Occipital lobe (tissue), 3 donors: ENCODE data around the gene GRID2. TPM values are rescaled to one million over a fixed set of nuclear protein-coding genes. Genes with fewer than 3 reads are reported as not detected.
A peak's percentile ranks its signal among the peaks of the same experiment; 100 is the strongest.

Experiments
- DNase-seq: peaks from one replicate; lab custom pipeline; 2025; lab: John Stamatoyannopoulos, UW
- small RNA-seq: library from RNA; depleted of rRNA; stranded (forward); fragments of <200 nt; gene quantifications from one replicate; pipeline ENCODE3, GENCODE V24; 2014
- total RNA-seq: library from RNA; depleted of rRNA; stranded (reverse); fragments of >200 nt; gene quantifications from one replicate; pipeline ENCODE4 v1.2.3, GENCODE V29; 2014

The GRID2 gene
- total RNA-seq, 1 donor from 2014 or later: 21.8 TPM

DNA sequence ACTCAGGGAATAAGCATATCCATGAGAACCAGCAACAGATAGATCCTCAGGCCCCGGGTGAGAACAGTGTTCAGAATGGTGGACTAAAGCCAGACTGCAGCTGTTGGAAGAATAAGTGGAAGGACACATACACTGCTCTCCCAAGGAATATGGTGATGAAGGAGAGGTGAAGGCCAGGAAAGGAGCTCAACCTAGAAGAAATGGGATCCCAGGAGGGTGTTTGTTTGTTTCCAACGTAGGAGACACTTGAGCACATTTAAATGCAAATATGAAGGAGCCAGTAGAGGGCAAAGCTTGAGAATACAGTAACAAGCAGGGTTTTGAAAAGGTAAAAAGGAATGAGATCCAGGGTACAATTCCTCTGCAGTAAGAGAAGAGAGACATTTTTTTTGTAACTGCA, 1482.4 kb downstream of the GRID2 start:
- no peak for DNase-seq

DNA sequence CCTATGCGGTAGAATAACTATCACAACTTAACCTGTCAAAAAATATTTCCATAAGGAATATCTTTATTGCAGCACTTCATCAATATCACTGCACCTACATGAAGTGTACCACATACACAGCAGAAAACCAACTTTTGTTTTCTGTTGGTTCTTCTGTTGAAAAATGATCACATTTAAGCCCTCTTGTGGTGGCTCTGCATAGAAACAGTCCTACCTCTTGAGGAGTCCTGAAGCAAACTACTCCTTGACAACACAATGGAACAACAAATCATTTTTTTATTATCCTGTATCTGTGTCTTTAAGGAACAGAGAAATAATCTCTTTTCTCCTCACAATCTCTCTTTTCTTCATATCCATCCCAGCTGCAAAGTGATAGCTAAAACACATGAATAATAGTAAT, 1484.9 kb downstream of the GRID2 start:
- no peak for DNase-seq

DNA sequence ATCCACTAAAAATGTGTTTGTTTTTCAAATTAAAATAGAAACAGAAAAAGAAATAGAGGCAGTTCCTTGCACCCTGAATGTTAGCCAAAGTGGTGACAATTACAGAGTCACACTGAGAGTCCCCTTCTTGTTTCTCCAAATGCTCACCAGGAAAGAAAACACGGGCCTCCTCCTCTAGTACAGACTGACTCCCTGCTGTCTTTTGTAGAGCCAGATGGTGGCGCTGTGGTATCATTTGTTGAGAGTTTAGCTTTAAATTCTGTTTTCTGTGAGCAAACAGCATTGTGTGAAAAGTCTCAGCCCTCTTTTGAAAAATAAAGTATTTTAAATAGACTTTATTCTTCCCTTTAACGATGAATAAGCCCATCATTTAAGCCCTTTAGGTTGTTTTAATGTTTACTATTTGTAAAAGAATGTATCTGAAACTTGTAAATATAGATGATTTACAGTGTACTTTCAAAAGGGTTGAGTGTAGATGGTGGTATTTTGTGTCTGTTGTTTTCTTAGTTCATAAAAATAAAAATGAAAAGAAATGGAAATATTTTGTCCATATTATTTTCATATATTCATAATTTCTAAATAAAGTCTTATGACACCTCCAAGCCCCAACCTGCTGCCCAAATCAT, 1487.9 kb downstream of the GRID2 start:
- peak; percentile 19 for DNase-seq

DNA sequence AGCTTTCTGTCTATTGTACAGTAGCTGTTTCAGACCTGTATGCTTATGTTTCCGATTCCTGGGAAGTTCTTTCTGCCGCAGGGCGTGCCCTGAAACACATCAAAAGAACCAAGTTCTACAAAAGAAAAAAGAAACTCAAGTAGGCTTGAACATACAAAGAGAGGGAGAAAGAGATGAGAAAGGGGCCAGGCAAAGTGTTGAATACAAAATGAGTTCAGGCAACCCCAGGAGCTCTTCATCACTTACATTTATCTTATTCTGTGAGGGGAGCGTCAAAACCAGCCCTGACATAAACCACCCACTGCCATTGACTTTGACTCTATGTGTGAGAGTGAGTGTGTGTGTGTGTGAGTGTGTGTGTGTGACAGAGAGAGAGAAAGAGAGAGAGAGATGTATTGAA, 1498.3 kb downstream of the GRID2 start:
- no peak for DNase-seq

DNA sequence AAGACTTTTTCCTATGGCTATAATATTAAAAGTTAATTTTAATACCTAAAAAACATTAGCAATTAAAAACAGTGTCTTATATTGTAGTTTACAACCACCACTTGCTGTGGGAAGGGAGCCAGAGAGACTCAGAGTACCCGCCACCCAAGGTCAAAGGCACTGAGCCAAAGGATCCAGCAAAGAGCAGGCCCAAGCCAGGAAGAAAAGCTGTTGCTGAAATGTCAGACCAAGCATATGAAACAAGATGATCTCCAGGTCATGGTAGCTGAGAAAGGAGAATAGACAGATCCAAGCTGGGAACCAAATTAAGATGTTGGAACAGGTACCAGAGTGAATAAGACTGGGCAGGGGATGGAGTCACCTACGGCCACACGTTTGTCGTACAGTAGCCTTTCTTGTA, 1506.0 kb downstream of the GRID2 start:
- no peak for DNase-seq

DNA sequence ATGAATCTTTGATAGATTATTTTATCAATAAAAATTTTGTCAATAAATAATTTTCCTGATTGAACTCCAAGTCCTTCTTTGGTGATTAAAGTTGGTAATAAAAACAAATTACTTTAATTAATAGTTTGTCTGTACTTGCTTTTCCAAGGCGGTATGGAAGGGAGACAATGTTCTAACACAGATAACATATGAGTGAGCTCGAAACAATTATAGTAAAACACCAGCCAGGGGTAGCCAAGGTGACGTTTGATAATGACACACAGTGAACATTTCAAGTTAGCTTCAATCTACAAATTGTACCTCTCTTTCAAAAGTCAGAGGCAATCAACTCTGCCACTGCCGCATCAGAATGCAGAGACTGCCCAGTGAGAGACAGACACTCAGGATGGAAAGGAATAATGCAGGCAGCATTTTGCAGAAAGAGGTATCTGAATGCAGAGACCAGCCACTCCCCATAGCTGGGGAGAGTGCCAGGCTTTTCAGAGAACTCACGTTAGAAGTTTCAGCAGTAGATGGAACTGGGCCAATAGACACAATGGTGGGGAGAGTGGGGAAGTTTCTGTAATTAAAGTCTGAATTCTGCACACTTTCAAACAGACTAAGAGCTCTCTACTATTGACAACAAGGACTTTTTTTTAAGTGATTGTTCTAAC, 1506.7 kb downstream of the GRID2 start:
- no peak for DNase-seq

DNA sequence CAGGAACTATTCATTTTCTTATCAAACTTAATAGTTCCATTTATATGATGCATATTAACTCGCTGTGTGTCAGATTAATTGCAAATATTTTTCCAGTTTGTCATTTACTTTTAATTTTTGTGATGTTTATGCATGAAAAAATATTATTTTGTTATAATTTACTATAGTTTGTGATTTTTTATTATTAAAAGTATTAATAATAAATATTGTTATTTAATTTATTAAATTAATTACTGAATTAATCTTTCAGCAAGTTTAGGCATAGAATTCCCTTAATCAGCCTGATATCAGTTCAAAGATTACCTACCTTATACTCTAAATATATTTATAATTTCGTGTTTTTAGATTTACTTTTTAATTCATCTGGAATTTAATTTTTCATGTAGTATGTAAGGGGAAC, 1509.3 kb downstream of the GRID2 start:
- DNase-seq: no peak

DNA sequence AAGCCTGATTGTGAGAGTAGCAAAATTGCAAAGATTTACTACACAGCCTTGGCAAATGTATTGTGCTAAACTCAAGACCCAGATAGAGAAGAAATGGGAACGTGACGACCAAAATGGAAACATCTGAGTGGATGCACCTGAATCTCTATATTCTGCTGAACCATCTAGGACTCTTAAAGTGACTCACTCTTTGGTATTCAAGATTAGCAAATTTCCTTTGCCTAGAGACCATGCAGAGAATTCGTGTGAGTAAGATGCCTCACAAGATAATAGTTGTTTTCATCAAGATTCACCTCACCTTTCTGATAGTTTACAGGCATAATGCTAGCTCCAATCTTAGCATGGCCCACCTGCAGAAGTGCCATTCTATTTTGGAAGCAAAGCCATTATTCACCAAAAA, 1510.4 kb downstream of the GRID2 start:
- no peak for DNase-seq

DNA sequence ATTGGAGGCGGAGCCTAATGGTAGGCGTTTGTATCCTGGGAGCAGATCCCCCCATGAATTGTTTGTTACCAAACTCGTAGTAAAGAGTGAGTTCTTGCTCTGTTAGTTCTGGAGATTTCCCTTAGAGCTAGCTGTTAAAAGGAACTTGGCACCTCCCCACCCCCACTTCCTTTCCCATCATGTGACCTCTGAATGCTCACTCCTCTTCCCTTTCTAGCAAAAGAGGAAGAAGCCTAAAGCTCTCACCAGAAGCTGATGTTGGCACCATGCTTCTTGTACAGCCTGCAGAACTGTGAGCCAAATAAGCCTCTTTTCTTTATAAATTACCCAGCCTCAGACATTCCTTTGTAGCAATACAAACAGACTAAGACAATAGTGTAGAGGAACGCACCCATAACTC, 1511.0 kb downstream of the GRID2 start:
- DNase-seq: no peak

Small RNA genes within 50 kb of the gene (small RNA-seq; reads per million reads assigned to genes)
- not detected for gene RNA5SP164
